ENCODE data around the gene CPSF3.

DNA sequence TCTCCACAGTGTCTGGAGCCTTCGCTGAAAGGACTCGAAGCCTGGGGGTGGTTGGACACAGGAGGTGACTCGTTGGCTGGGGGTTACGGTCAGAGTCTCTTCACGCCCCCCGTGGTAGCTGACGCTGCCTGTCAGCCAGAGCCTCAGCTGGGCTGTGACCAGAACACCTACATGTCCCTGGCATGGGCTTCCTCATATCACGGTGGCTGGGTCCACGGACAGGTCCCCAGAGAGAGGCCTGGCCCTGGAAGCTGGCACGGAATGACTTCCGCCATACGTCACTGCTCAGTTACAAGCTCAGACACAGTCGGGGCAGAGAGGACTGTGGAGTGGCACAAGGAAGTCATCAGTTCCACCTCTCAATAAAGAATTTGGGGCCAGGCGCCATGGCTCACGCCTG is 28.6 kb upstream of the CPSF3 start:
- TF ChIP-seq, protein P1, sequence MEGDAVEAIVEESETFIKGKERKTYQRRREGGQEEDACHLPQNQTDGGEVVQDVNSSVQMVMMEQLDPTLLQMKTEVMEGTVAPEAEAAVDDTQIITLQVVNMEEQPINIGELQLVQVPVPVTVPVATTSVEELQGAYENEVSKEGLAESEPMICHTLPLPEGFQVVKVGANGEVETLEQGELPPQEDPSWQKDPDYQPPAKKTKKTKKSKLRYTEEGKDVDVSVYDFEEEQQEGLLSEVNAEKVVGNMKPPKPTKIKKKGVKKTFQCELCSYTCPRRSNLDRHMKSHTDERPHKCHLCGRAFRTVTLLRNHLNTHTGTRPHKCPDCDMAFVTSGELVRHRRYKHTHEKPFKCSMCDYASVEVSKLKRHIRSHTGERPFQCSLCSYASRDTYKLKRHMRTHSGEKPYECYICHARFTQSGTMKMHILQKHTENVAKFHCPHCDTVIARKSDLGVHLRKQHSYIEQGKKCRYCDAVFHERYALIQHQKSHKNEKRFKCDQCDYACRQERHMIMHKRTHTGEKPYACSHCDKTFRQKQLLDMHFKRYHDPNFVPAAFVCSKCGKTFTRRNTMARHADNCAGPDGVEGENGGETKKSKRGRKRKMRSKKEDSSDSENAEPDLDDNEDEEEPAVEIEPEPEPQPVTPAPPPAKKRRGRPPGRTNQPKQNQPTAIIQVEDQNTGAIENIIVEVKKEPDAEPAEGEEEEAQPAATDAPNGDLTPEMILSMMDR (IDR thresholded peaks at IDR 0.05): no peak
- TF ChIP-seq EZH2 (IDR thresholded peaks at IDR 0.05): no peak
